Panc1 (cell line): Measurements from ENCODE around the gene CDH5. TPM values are rescaled to one million over a fixed set of nuclear protein-coding genes. Genes with fewer than 3 reads are reported as not detected.

Source experiments
- ATAC-seq: fragments of 200-7000 bp; cut with Tn5 transposase; 2 replicates; pipeline ENCODE4 v1.9.1; 2020; ENCODE audit warnings: mild to moderate bottlenecking, moderate library complexity
- BruUV-seq: library from RNA; stranded (reverse); fragments of 400-500 nt; replicated peaks from 2 replicates; lab custom pipeline; 2021; lab: Mats Ljungman, UMichigan
- CTCF ChIA-PET: fragments of 300-600 bp; sonication (Branson Sonifier 250); formaldehyde crosslinking; loops from one replicate; lab custom pipeline; 2022; ENCODE audit warnings: antibody characterized with exemption; lab: Charles Lee
- POLR2A ChIA-PET: fragments of 300-600 bp; sonication (Branson Sonifier 250); formaldehyde crosslinking; loops from one replicate; lab custom pipeline; 2022; ENCODE audit warnings: antibody characterized with exemption; lab: Charles Lee
- DNase-seq: peaks from one replicate; pipeline ENCODE4 v3.0.0-alpha.2; 2010; ENCODE audit warnings: low read depth, low spot score
- H3K27ac ChIP-seq: 2 replicates; pipeline ENCODE4 v1.5.1; 2011; ENCODE audit warnings: mild to moderate bottlenecking, low read length, inconsistent platforms
- H3K27me3 ChIP-seq: fragments of 200-500 bp; sonication (Bioruptor generic); 2 replicates; pipeline ENCODE4 v1.6.0; 2014; ENCODE audit warnings: low read length, inconsistent platforms; ENCODE audit not compliant: control insufficient read depth, insufficient read depth
- H3K36me3 ChIP-seq: fragments of 200-500 bp; sonication (Bioruptor generic); 2 replicates; pipeline ENCODE4 v1.5.1; 2014; ENCODE audit warnings: inconsistent platforms, mild to moderate bottlenecking, low read length, moderate library complexity; ENCODE audit not compliant: control insufficient read depth, insufficient read depth
- H3K4me1 ChIP-seq: 2 replicates; pipeline ENCODE4 v1.5.1; 2011; ENCODE audit warnings: inconsistent platforms, mild to moderate bottlenecking, low read length, moderate library complexity; ENCODE audit not compliant: control insufficient read depth, insufficient read depth
- H3K4me3 ChIP-seq, 2 experiments: 2 replicates each; pipeline ENCODE4 v1.5.1; 2011 to 2012; ENCODE audit warnings: low read depth in 2 of 2, low read length in 2 of 2, mild to moderate bottlenecking in 2 of 2, inconsistent platforms in 1 of 2, moderate library complexity in 1 of 2
- H3K9me3 ChIP-seq: fragments of 200-500 bp; sonication (Bioruptor generic); 2 replicates; pipeline ENCODE4 v1.5.1; 2014; ENCODE audit warnings: low read depth, mild to moderate bottlenecking, inconsistent platforms, low read length, moderate library complexity; ENCODE audit not compliant: control insufficient read depth, insufficient read depth
- POLR2AphosphoS5 ChIP-seq: IDR thresholded peaks from 2 replicates; pipeline ENCODE4 v1.6.1; 2012; ENCODE audit warnings: mild to moderate bottlenecking, low read depth, low read length, moderate library complexity
- SIN3A ChIP-seq: IDR thresholded peaks from 2 replicates; pipeline ENCODE4 v1.6.1; 2012; ENCODE audit warnings: low read depth, mild to moderate bottlenecking, low read length, moderate library complexity, borderline replicate concordance; ENCODE audit not compliant: insufficient read depth
- TCF7L2 ChIP-seq: IDR thresholded peaks from 2 replicates; pipeline ENCODE4 v1.6.1; 2011; ENCODE audit warnings: mild to moderate bottlenecking, low read depth, low read length, inconsistent platforms
- in situ Hi-C: cut with HindIII; loops from 2 replicates; pipeline ENCODE4 v1.10.0; 2016; ENCODE audit warnings: low sequenced_read_pairs, low pct_unique_long_range_greater_than_20kb
- intact Hi-C: fragments of 100-400 bp; cut with micrococcal nuclease; formaldehyde crosslinking; loops from one replicate; pipeline ENCODE4 v1.10.0; 2022; ENCODE audit not compliant: unreplicated experiment
- total RNA-seq: library from RNA; stranded (reverse); gene quantifications from one replicate; pipeline ENCODE4 v1.2.1, GENCODE V29; 2021; ENCODE audit not compliant: unreplicated experiment
- TF ChIP-seq, protein P1 (sequence below): fragments of 450-650 bp; IDR thresholded peaks from 2 replicates; pipeline ENCODE4 v1.5.1; 2017; ENCODE audit warnings: mild to moderate bottlenecking
- TF ChIP-seq, protein P2 (sequence below), 2 experiments: IDR thresholded peaks; 2 replicates each; pipeline ENCODE4 v1.6.1; 2011 to 2012; ENCODE audit warnings: low read depth in 2 of 2, control low read depth in 1 of 2, low read length in 1 of 2, mild to moderate bottlenecking in 1 of 2, moderate library complexity in 1 of 2; ENCODE audit not compliant: insufficient read depth in 1 of 2

CDH5 gene
- total RNA-seq, 1 experiment from 2014 or later: 0.18 TPM

DNA sequence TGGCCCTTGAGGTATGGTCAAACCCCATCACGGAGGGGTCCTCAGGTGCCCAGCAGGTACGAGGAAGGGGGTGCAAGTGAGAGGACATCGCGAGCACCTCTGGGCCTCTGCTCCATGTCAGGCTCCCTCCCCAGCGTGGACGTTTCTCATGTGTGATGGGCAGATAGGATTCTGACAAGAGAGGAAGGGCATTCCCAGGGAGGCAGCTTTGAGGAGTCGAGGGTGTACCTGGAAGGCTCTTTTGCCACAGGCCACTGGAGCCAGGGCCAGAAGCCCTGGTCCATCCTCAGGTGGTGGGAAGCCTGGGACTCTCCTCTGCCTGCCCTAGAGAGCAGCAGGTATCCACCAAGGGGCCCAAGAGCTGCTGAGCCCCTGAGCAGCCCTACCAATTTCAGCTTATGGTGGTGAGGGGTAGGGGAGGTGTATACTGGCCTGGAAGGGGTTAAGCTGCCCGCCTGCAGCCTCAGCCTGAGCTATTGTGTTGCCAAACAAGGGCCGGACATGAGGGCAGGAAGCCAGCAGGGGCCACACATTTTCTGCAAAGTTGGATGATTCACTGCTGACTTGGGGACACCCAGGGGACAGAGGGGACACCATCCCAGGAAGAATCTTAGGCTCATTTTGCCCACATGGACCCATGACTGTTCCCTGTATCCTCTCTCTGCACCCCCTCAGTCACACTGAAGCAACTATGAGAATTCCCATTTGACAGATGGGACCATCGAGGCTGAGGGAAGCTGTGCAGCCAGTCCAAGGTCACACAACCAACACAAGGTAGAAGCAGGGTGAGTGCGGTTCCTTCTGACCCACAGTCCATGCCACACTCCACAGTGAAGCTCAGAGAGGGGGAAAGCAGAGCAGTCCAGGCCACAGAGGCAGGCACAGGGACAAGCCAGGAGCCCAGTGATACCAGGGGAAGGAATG, 1.7 kb downstream of the CDH5 start:
- TF ChIP-seq, protein P1, sequence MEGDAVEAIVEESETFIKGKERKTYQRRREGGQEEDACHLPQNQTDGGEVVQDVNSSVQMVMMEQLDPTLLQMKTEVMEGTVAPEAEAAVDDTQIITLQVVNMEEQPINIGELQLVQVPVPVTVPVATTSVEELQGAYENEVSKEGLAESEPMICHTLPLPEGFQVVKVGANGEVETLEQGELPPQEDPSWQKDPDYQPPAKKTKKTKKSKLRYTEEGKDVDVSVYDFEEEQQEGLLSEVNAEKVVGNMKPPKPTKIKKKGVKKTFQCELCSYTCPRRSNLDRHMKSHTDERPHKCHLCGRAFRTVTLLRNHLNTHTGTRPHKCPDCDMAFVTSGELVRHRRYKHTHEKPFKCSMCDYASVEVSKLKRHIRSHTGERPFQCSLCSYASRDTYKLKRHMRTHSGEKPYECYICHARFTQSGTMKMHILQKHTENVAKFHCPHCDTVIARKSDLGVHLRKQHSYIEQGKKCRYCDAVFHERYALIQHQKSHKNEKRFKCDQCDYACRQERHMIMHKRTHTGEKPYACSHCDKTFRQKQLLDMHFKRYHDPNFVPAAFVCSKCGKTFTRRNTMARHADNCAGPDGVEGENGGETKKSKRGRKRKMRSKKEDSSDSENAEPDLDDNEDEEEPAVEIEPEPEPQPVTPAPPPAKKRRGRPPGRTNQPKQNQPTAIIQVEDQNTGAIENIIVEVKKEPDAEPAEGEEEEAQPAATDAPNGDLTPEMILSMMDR: no peak
- TF ChIP-seq, protein P2, sequence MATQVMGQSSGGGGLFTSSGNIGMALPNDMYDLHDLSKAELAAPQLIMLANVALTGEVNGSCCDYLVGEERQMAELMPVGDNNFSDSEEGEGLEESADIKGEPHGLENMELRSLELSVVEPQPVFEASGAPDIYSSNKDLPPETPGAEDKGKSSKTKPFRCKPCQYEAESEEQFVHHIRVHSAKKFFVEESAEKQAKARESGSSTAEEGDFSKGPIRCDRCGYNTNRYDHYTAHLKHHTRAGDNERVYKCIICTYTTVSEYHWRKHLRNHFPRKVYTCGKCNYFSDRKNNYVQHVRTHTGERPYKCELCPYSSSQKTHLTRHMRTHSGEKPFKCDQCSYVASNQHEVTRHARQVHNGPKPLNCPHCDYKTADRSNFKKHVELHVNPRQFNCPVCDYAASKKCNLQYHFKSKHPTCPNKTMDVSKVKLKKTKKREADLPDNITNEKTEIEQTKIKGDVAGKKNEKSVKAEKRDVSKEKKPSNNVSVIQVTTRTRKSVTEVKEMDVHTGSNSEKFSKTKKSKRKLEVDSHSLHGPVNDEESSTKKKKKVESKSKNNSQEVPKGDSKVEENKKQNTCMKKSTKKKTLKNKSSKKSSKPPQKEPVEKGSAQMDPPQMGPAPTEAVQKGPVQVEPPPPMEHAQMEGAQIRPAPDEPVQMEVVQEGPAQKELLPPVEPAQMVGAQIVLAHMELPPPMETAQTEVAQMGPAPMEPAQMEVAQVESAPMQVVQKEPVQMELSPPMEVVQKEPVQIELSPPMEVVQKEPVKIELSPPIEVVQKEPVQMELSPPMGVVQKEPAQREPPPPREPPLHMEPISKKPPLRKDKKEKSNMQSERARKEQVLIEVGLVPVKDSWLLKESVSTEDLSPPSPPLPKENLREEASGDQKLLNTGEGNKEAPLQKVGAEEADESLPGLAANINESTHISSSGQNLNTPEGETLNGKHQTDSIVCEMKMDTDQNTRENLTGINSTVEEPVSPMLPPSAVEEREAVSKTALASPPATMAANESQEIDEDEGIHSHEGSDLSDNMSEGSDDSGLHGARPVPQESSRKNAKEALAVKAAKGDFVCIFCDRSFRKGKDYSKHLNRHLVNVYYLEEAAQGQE (IDR thresholded peaks at IDR 0.05; ENCODE audit: insufficient read depth in 1 of 2, low read depth in 2 of 2, low read length in 1 of 2): no peak
- TF ChIP-seq POLR2AphosphoS5: no peak
- no peak for TF ChIP-seq SIN3A
- Histone ChIP-seq H3K4me1 (no peaks in the 10 kb centered on the region), H3K36me3 (no peaks in the 10 kb centered on the region), H3K9me3 (no peaks in the 10 kb centered on the region), H3K27me3 (no peaks in the 10 kb centered on the region), H3K27ac (no peak overlapping the region), H3K4me3 (no peak overlapping the region)
- in situ Hi-C loops (no loop called here), intact Hi-C loops (no loop called here)
- CTCF ChIA-PET: interaction anchor here (0.6 kb wide), 1 partner anchor 62 kb away, joined by 4 read pairs; no protein-coding TSS in a partner anchor
- no TSS peak for BruUV-seq
- POLR2A ChIA-PET: interaction anchor here (0.9 kb wide), 1 partner anchor 116 kb away, joined by 3 read pairs; no protein-coding TSS in a partner anchor
- DNase-seq: no peak
- ATAC-seq: no peak

DNA sequence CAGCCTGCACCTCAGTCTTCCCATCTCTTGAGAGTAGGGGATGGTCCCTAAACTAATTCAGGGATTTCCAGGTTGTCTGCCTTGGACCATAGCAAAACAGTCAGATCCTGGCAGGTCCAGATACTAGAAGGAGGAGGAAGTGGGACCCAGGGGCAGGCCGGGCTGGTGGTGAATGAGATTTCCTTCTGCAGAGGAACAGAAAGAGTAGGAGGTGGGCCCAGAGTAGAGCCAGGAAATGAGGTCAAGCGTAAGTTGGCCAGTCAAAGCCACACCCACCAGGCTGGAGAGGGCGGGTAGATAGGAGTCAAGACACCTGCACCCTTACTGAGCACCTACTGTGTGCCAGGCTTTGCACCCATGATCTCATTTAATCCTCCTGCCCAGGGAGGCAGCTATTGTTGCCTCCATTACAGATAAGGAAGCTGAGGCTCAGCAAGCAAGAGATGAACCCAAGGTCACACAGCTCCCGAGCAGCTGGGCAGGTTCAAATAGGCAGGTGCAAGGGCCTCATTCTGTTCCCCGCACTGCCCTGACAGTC, 2.6 kb downstream of the CDH5 start:
- no peaks in the 10 kb centered on the region for H3K4me1 ChIP-seq
- intact Hi-C loops (no loop called here), in situ Hi-C loops (no loop called here)
- POLR2A ChIA-PET: no interaction called here
- BruUV-seq: no TSS peak
- H3K27me3 ChIP-seq: no peaks in the 10 kb centered on the region
- H3K4me3 ChIP-seq: no peak overlapping the region
- CTCF ChIA-PET: interaction anchor here (0.6 kb wide), 1 partner anchor 63 kb away, joined by 4 read pairs; no protein-coding TSS in a partner anchor
- H3K9me3 ChIP-seq: no peaks in the 10 kb centered on the region
- H3K36me3 ChIP-seq: no peaks in the 10 kb centered on the region
- TF ChIP-seq, protein P2 (IDR thresholded peaks at IDR 0.05; ENCODE audit: insufficient read depth in 1 of 2, low read depth in 2 of 2, low read length in 1 of 2): no peak
- TF ChIP-seq SIN3A (no peak), TCF7L2 (no peak), POLR2AphosphoS5 (no peak)
- TF ChIP-seq, protein P1: no peak
- DNase-seq (no peak), ATAC-seq (no peak)
- H3K27ac ChIP-seq: no peak overlapping the region
